ENCODE data around the gene KLHL30. TPM values are rescaled to one million over a fixed set of nuclear protein-coding genes. Genes with fewer than 3 reads are reported as not detected.

The KLHL30 gene
- polyA plus RNA-seq, 2 donors, result 0.21 to 0.24 TPM

DNA sequence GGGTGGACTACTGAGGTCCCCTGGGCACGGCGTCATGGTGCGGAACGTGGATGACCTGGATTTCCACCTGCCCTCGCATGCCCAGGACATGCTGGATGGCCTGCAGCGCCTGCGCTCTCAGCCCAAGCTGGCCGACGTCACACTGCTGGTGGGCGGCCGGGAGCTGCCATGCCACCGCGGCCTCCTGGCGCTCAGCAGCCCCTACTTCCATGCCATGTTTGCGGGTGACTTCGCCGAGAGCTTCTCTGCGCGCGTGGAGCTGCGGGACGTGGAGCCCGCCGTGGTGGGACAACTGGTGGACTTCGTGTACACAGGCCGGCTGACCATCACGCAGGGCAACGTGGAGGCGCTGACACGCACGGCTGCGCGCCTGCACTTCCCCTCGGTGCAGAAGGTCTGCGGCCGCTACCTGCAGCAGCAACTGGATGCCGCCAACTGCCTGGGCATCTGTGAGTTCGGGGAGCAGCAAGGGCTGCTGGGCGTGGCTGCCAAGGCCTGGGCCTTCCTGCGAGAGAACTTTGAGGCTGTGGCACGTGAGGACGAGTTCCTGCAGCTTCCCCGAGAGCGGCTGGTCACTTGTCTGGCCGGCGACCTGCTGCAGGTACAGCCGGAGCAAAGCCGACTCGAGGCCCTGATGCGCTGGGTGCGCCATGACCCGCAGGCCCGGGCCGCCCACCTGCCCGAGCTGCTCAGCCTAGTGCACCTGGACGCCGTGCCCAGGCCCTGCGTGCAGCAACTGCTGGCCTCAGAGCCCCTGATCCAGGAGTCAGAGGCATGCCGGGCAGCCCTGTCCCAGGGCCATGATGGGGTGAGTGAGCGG lies 2.5 kb downstream of the KLHL30 start:
- H3K36me3 ChIP-seq (ENCODE audit: control insufficient read depth in 2 of 2, insufficient read depth in 2 of 2, low read length in 1 of 2), result no peaks in the 10 kb centered on the region
- H3K4me1 ChIP-seq (ENCODE audit: control insufficient read depth in 2 of 2, insufficient read depth in 2 of 2, low read length in 1 of 2), result peaks cover 6 to 40% of the 10 kb centered on the region in 2 donors
- no peak overlapping the region for H3K27ac ChIP-seq (ENCODE audit: low read depth in 2 of 2, low read length in 1 of 2)
- WGBS, 2 donors, result 88 to 94% methylated on average over 60 of the region's 60 CpGs
- no peak overlapping the region for H3K4me3 ChIP-seq (ENCODE audit: low read depth in 1 of 2, low read length in 2 of 2)
- H3K9me3 ChIP-seq (ENCODE audit: control insufficient read depth in 2 of 2, insufficient read depth in 1 of 2, low read depth in 1 of 2, low read length in 1 of 2), result no peaks in the 10 kb centered on the region
- H3K27me3 ChIP-seq (ENCODE audit: control insufficient read depth in 1 of 2, insufficient read depth in 2 of 2, low read length in 2 of 2), result no peaks in the 10 kb centered on the region

DNA sequence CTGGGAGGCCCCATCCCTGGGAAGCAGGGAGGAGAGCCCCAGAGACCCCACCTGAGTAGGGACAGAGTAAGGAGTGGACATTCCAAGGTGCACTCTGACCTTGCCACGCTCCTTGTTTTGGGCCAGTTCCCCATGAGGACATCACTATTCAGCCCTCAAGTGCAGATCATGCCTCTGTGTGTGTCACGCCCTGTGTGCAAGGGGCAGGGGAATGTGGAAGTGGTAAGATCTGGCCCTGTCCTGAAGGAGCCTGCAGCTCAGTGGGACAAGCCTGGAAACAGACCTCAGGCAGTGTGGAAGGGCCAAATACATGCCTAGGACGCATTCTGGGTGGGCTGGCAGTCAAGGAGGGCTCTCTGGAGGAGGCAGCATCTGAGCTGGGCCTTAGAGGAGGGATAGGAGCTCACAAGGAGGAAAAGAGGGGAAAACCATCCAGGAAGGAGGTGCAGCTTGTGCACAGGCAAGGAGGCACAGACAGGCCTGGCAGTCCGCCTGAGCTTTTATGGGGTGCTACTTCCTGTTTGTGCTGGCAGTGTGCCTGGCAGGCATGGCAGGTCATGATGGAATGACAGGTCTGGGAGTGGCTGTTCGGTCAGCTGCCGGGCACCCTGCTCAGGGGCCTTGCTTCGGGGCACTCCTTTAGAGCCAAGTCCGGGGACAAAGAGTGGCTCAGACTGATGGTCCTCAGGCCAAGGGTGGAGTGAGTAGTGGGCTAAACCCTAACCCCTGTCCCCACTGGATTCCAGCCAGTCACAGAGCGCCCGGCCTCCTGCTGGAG lies 3.3 kb downstream of the KLHL30 start:
- H3K9me3 ChIP-seq (ENCODE audit: control insufficient read depth in 2 of 2, insufficient read depth in 1 of 2, low read depth in 1 of 2, low read length in 1 of 2), result no peaks in the 10 kb centered on the region

DNA sequence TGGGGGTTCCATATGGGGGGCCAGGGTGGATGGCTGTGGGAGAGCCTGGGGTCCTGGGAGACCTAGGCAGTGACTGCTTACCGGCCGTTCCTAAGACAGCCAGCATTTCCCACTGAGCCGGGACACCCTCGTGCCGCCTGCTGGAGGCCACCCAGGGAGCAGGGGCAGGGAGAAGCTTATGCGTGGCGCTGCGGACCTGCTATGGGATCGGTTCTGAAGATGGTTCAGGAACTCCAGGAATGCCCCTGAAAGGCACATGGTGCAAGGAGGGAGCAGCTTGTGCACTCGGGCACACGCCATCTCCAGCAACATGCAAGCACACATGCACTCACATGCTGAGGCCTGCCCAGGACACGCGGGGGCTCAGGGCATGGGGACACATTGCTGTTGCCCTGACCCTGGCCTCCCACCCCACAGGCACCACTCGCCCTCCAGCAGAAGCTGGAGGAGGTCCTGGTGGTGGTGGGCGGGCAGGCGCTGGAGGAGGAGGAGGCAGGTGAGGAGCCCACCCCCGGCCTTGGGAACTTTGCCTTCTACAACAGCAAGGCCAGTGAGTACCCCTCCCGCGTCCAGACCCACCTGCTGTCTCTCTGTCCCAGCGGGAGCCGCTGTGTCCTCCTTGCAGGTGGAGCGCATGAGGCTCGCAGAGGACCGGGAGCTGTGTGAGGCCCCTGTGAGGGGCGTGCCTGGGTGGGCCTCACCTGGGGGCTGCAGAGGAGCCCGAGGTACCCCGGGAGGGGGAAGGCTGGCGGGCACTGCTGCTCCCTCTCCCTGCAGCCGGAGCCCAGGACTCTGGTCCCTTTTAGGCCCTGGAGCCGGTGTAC lies 4.1 kb downstream of the KLHL30 start:
- H3K9me3 ChIP-seq (ENCODE audit: control insufficient read depth in 2 of 2, insufficient read depth in 1 of 2, low read depth in 1 of 2, low read length in 1 of 2), result no peaks in the 10 kb centered on the region
- H3K36me3 ChIP-seq (ENCODE audit: control insufficient read depth in 2 of 2, insufficient read depth in 2 of 2, low read length in 1 of 2), result no peaks in the 10 kb centered on the region
- no peak overlapping the region for H3K4me3 ChIP-seq (ENCODE audit: low read depth in 1 of 2, low read length in 2 of 2)
- H3K27me3 ChIP-seq (ENCODE audit: control insufficient read depth in 1 of 2, insufficient read depth in 2 of 2, low read length in 2 of 2), result no peaks in the 10 kb centered on the region
- H3K27ac ChIP-seq (ENCODE audit: low read depth in 2 of 2, low read length in 1 of 2), result peak overlapping the region in 1 of 2 donors; percentile 43
- 69% methylated on average over 30 of the region's 30 CpGs for WGBS, 2 donors
- peaks cover 6 to 37% of the 10 kb centered on the region in 2 donors for H3K4me1 ChIP-seq (ENCODE audit: control insufficient read depth in 2 of 2, insufficient read depth in 2 of 2, low read length in 1 of 2)

More for the DNA sequence above, 3.3 kb downstream of the KLHL30 start:
- no peaks in the 10 kb centered on the region for H3K27me3 ChIP-seq (ENCODE audit: control insufficient read depth in 1 of 2, insufficient read depth in 2 of 2, low read length in 2 of 2)
- no peaks in the 10 kb centered on the region for H3K36me3 ChIP-seq (ENCODE audit: control insufficient read depth in 2 of 2, insufficient read depth in 2 of 2, low read length in 1 of 2)
- no peak overlapping the region for H3K4me3 ChIP-seq (ENCODE audit: low read depth in 1 of 2, low read length in 2 of 2)
- peaks cover 6 to 40% of the 10 kb centered on the region in 2 donors for H3K4me1 ChIP-seq (ENCODE audit: control insufficient read depth in 2 of 2, insufficient read depth in 2 of 2, low read length in 1 of 2)
- WGBS, 2 donors, result 56 to 57% methylated on average over 10 of the region's 10 CpGs
- H3K27ac ChIP-seq (ENCODE audit: low read depth in 2 of 2, low read length in 1 of 2), result peak overlapping the region in 1 of 2 donors; percentile 43

DNA sequence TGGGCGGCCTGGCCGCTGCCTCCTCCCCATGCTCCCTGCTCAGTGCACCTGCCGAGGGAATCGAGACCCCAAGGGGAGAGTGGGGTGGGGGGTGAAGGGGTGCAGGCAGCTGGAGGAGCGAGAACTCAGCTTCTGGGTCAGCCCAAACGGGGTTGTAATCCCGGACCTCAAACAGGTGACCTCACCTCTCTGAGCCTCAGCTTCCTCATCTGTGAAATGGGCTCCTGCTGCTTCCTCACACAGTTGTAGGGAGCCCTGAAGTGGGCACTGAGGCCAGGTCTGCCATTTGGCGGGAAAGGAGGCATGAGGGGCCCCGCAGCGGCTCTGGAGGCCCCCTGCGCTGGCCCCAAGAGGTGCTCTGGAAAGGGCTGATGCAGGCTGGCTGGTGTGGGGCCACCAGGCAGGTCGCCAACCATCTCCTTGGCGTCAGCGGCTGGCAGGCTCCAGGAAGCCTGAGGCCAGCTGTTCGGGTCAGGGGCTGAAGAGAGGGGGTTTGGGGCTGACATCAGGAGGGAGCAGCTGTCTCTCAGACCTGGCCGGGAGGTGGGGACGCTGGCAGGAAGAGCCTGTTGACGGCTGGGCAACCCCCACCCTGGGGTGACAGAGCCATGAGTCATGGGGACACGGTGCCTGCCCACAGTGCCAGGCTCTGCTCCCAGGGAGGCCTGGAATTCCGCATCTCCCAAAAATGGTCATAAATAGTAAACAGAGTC lies 4.9 kb downstream of the KLHL30 start:
- H3K27me3 ChIP-seq (ENCODE audit: control insufficient read depth in 1 of 2, insufficient read depth in 2 of 2, low read length in 2 of 2), result no peaks in the 10 kb centered on the region
- H3K27ac ChIP-seq (ENCODE audit: low read depth in 2 of 2, low read length in 1 of 2), result peak overlapping the region in 1 of 2 donors; percentile 36
- no peaks in the 10 kb centered on the region for H3K36me3 ChIP-seq (ENCODE audit: control insufficient read depth in 2 of 2, insufficient read depth in 2 of 2, low read length in 1 of 2)
- H3K4me3 ChIP-seq (ENCODE audit: low read depth in 1 of 2, low read length in 2 of 2), result no peak overlapping the region
- WGBS, 2 donors, result 60 to 65% methylated on average over 20 of the region's 20 CpGs
- H3K4me1 ChIP-seq (ENCODE audit: control insufficient read depth in 2 of 2, insufficient read depth in 2 of 2, low read length in 1 of 2), result peaks cover 6 to 32% of the 10 kb centered on the region in 2 donors
- no peaks in the 10 kb centered on the region for H3K9me3 ChIP-seq (ENCODE audit: control insufficient read depth in 2 of 2, insufficient read depth in 1 of 2, low read depth in 1 of 2, low read length in 1 of 2)

DNA sequence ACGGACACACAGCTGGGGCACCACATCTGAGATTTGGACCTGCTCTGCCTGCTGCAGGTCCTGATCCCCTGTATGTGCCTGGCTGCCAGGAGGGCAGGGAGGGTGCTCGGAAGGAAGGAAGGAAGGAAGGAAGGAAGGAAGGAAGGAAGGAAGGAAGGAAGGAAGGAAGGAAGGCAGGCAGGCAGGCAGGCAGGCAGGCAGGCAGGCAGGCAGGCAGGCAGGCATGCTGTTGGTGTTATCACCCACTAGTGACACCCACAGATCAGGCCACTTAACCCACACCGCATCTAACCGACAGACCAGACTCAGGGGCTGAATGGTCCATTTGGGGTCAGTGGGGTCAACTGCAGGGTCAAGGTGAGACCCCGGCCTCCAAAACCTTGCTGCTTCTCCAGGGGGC lies 5.8 kb downstream of the KLHL30 start:
- Histone ChIP-seq H3K36me3 (ENCODE audit: control insufficient read depth in 2 of 2, insufficient read depth in 2 of 2, low read length in 1 of 2) (no peaks in the 10 kb centered on the region), H3K4me3 (ENCODE audit: low read depth in 1 of 2, low read length in 2 of 2) (no peak overlapping the region), H3K4me1 (ENCODE audit: control insufficient read depth in 2 of 2, insufficient read depth in 2 of 2, low read length in 1 of 2) (peaks cover 6 to 32% of the 10 kb centered on the region in 2 donors), H3K27me3 (ENCODE audit: control insufficient read depth in 1 of 2, insufficient read depth in 2 of 2, low read length in 2 of 2) (no peaks in the 10 kb centered on the region), H3K9me3 (ENCODE audit: control insufficient read depth in 2 of 2, insufficient read depth in 1 of 2, low read depth in 1 of 2, low read length in 1 of 2) (no peaks in the 10 kb centered on the region), H3K27ac (ENCODE audit: low read depth in 2 of 2, low read length in 1 of 2) (no peak overlapping the region)
- 73 to 87% methylated on average over 5 of the region's 5 CpGs for WGBS, 2 donors

DNA sequence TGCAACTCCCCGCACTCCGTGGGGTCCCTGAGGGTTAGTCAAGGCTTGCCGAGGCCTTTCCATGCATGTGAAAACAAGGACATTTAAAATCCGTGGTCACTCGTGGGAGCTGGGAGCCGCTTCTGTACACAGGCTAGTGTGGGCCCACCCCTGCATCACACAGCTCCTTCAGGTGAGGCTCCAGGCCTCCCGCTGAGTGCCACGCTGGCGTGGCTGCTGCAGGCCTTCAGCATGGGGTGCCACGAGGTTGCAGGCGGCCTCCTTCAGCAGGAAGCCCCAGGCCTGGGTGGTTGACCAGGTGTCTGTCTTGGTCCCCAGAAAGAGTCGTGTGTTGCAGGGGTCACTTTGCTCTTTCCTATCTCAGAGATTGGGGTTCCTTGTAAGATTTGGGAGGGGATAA lies 6.6 kb downstream of the KLHL30 start:
- WGBS, 2 donors, result 81 to 83% methylated on average over 12 of the region's 12 CpGs
- Histone ChIP-seq H3K4me3 (ENCODE audit: low read depth in 1 of 2, low read length in 2 of 2) (no peak overlapping the region), H3K9me3 (ENCODE audit: control insufficient read depth in 2 of 2, insufficient read depth in 1 of 2, low read depth in 1 of 2, low read length in 1 of 2) (no peaks in the 10 kb centered on the region), H3K36me3 (ENCODE audit: control insufficient read depth in 2 of 2, insufficient read depth in 2 of 2, low read length in 1 of 2) (no peaks in the 10 kb centered on the region), H3K27me3 (ENCODE audit: control insufficient read depth in 1 of 2, insufficient read depth in 2 of 2, low read length in 2 of 2) (no peaks in the 10 kb centered on the region), H3K27ac (ENCODE audit: low read depth in 2 of 2, low read length in 1 of 2) (no peak overlapping the region), H3K4me1 (ENCODE audit: control insufficient read depth in 2 of 2, insufficient read depth in 2 of 2, low read length in 1 of 2) (peaks cover 6 to 32% of the 10 kb centered on the region in 2 donors)

DNA sequence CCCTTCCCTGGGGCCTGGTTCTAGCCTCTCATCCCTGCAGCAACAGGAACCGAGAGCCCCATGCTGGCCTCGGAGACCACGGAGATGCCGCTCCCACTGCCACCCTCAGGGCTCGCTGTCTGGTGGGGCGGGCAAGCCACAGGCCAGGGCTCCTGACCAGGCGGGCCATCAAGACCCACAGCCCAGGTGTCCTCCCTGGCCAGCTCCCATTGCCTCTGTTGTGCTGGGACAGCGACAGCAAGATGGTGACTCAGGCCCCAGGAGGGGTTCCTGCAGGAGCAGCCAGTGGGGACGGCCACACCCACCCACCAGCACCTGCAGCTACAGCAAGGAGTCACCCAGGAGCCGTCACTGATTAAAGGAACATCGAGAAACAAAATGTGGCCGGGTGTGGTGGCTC lies 7.4 kb downstream of the KLHL30 start:
- 69 to 73% methylated on average over 12 of the region's 12 CpGs for WGBS, 2 donors
- no peak overlapping the region for H3K4me3 ChIP-seq (ENCODE audit: low read depth in 1 of 2, low read length in 2 of 2)
- no peaks in the 10 kb centered on the region for H3K27me3 ChIP-seq (ENCODE audit: control insufficient read depth in 1 of 2, insufficient read depth in 2 of 2, low read length in 2 of 2)
- peaks cover 6 to 28% of the 10 kb centered on the region in 2 donors for H3K4me1 ChIP-seq (ENCODE audit: control insufficient read depth in 2 of 2, insufficient read depth in 2 of 2, low read length in 1 of 2)
- no peaks in the 10 kb centered on the region for H3K36me3 ChIP-seq (ENCODE audit: control insufficient read depth in 2 of 2, insufficient read depth in 2 of 2, low read length in 1 of 2)
- H3K9me3 ChIP-seq (ENCODE audit: control insufficient read depth in 2 of 2, insufficient read depth in 1 of 2, low read depth in 1 of 2, low read length in 1 of 2), result no peaks in the 10 kb centered on the region
- no peak overlapping the region for H3K27ac ChIP-seq (ENCODE audit: low read depth in 2 of 2, low read length in 1 of 2)

DNA sequence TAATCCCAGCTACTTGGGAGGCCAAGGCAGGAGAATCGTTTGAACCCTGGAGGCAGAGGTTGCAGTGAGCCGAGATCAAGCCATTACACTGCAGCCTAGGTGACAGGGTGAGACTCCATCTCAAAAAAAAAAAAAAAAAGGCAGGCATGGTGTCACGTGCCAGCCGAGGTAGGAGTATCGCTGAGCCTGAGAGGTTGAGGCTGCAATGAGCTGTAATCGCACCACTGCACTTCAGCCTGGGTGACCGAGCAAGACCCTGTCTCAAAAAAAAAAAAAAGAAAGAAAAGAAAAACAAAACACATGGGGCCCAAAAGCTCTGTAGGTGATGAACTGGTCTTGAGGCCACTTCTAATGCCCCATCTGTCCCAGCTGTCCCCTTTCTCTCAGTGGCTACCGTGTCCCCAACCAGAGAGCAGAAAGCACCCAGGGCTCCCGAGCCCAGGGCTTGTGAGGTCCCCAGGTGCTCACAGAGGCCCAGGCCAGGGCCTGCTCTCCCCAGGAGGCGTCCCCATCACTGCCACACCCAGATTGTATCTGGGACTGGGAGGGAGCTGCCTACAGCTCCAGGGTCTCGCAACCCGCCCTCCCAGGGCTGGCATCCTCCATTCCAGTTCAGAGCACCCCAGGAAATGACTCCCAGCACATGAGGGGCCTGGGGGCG lies 8.5 kb downstream of the KLHL30 start:
- Histone ChIP-seq H3K9me3 (ENCODE audit: control insufficient read depth in 2 of 2, insufficient read depth in 1 of 2, low read depth in 1 of 2, low read length in 1 of 2) (no peaks in the 10 kb centered on the region), H3K4me3 (ENCODE audit: low read depth in 1 of 2, low read length in 2 of 2) (no peak overlapping the region), H3K27me3 (ENCODE audit: control insufficient read depth in 1 of 2, insufficient read depth in 2 of 2, low read length in 2 of 2) (no peaks in the 10 kb centered on the region), H3K27ac (ENCODE audit: low read depth in 2 of 2, low read length in 1 of 2) (no peak overlapping the region), H3K36me3 (ENCODE audit: control insufficient read depth in 2 of 2, insufficient read depth in 2 of 2, low read length in 1 of 2) (no peaks in the 10 kb centered on the region), H3K4me1 (ENCODE audit: control insufficient read depth in 2 of 2, insufficient read depth in 2 of 2, low read length in 1 of 2) (peaks cover 6 to 17% of the 10 kb centered on the region in 2 donors)
- 85 to 88% methylated on average over 13 of the region's 13 CpGs for WGBS, 2 donors
